Bone marrow (tissue), 2 donors: Measurements from ENCODE around the gene CHN1.

Experiments
- DNase-seq, 2 donors: peaks; one replicate each; lab custom pipeline; 2025; lab: John Stamatoyannopoulos, UW

Gene CHN1

GRCh38 chr2:174785481-174785880, 219.7 kb downstream of the CHN1 start:
- DNase-seq: no peak

DNA sequence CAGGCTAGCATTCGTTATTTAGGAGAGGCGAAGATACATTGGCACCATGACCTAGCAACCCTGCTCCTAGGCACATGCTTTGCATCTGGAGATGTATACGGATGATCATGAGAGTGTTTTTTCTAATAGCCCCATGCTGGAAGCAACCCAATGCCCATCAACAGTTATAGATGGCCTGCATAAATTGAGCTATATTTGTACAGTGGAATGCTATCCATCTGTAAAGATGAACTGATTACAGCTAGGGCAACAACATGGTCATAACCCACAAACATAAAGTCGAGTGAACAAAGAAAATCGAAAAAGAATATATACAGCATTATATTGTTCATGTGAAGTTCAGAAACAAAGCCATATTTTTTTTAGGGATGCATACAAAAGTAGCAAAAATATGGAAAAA, 220.3 kb downstream of the CHN1 start:
- no peak for DNase-seq

DNA sequence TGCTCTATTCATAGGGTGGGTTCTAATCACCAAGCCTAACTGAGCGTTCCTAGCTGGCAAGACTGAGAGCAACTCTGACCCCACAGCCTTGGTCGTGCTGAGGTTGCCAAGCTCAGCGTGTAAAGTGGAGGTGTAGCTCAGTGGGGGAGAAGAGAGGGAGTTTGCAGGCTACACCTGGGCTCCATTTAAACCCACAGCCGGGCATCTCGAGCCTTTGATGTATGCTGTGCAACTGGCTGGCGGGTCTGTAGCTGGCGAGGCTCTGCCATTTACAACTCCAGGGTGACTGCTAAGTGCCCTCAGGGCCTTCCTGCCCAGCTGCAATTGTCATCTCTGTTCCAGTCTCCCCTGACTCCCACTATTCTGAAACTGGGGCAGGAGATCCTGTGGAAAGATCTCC, 220.9 kb downstream of the CHN1 start:
- no peak for DNase-seq

DNA sequence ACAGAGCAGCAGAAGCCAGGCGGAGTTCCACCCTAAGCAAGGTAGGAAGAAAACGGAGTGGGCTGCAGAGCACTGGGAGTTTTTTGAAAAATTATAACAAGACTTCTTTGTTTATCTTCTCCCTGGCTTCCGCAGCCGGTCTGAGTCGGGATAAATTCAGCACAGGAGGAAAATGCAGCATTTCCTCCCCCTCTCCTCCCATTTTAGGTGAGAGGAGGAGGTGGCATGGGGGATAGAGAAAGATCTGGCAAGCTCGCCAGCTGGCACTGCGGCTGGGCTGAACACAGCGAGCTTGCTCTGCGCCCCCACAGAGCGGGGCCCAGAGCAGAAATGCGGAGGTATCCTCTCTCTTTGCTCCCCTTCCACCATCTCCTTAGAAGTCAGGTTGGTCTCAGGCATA, 223.2 kb downstream of the CHN1 start:
- no peak for DNase-seq

- DNase-seq: no peak
Observed at GRCh38 chr2:174781298-174781697, 223.9 kb downstream of the CHN1 start.

- no peak for DNase-seq
Observed at GRCh38 chr2:174780856-174781255, 224.3 kb downstream of the CHN1 start.

- DNase-seq: no peak
Observed at GRCh38 chr2:174780191-174780840, 224.9 kb downstream of the CHN1 start.

DNA sequence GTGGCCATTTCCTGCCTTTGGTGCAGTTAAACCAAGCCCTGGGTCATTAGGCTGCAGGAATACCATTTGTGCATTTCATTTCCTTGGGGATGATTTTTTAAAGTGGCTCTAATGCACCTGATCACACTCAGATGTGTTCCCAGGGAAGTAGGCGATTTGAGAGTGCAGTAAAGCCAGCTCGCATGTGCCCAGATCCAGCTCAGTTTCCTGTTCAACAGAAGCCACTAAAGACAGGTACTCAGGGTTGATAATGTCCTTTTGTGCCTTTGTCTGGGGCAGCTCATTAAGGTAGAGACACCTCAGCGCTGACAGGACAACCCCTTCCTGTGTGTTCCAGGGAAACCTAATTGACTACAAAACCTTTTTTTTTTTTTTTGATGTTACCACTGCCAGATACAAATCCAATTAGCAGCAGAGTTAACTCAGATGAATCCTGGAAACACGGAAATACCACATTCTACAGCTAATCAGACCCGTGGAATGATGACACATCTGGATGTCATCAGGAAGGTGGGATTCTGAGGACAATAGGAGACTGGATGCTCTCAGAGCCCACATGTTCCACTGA, 225.7 kb downstream of the CHN1 start:
- DNase-seq: no peak

- DNase-seq: no peak
Observed at GRCh38 chr2:174778085-174778981, 226.8 kb downstream of the CHN1 start.

GRCh38 chr2:174777347-174778084, 227.7 kb downstream of the CHN1 start:
- DNase-seq: no peak

GRCh38 chr2:174776675-174777074, 228.5 kb downstream of the CHN1 start:
- no peak for DNase-seq

- no peak for DNase-seq
Observed at GRCh38 chr2:174776223-174776622, 229.0 kb downstream of the CHN1 start.

GRCh38 chr2:174775571-174775980, 229.6 kb downstream of the CHN1 start:
- no peak for DNase-seq

DNA sequence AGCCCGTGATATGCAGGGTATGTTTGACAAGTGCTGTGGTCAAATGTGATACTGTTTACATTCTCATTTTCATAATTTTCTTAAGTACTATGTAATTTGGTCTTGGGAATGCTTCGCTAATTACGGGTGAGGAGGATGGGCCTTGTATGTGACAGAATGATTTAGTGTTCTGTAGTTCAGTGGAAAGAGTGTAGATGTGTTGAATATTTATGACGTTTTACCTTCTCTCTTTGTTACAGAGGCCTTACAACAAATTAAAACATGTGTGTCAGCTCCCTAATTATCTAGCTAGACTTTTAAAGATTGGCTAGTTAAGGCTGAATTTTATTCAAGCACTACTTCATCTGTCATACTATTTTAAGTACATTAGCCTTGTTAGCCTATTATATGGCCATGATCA, 230.3 kb downstream of the CHN1 start:
- no peak for DNase-seq

- DNase-seq: no peak
Observed at GRCh38 chr2:174773215-174773614, 232.0 kb downstream of the CHN1 start.

DNA sequence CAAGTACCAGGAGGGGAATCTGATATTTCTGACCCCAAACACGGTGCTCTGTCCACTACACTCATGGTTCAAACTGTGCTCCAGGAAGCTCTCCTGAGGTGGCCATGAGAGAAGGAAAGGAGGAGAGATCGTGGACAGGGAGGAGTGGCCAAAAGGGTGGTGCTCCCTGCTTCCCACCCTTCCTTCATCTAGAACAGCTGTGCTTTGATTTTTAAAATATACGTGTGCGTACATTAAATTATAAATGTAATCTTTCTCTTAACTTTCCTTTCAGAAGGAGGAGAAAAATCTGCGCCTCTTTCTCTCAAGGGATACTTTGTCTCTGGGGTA, 232.7 kb downstream of the CHN1 start:
- no peak for DNase-seq

- DNase-seq: no peak
Observed at GRCh38 chr2:174771631-174772471, 233.3 kb downstream of the CHN1 start.

DNA sequence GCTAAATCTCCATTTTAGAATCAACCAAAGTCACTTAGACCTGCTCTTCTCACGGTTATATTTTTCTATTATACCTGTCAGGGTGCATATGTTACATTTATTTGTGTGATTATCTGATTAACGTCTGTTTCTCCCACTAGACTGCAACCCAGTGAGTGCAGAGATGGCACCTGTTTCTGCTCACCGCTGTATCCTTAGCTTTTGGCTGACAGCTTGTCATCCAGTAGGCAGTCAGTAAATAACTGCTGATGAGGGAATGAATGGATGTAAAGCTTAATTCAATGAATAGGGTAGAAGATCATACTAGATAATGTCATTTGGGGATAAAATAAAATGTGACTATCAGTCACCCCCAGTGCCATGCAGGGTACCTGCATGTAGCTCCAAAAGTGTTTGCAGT, 234.0 kb downstream of the CHN1 start:
- DNase-seq: no peak

DNA sequence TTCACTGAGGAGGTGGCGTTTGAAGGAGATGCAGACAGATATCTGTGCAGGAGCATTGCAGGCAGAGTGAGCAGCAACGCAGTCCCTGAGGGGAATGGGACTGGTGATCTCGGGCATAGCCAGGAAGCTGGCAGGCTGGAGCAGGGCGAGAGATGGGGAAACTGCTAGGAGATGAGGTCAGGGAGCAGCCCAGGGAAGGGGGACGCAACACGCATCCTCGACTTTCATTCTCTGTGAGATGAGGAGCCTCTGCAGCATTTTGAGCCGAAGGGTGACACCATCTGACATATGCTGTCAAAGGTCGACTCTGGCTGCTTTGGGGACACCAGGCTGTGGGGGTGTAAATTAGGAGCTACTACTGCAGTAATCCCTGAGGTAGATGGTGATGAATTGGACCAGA, 236.6 kb downstream of the CHN1 start:
- no peak for DNase-seq

DNA sequence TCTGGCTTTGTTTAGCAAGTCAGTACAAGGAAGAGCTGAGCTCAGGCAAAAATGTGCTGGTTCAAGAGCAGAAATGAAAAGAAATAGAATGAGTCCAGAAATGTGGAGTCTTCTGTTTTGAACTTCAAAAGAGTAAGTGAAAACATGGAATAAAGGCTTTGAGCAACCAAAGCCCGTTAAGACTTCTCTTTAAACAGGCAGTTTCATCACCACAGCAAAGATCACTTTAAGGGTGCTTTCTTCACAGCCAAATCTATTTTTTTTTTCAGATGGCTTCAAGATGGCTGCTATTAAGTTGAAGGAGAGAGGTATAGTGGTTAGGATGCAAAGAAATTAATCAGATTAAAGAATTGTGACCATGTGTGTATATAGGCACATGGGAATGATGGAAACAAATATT, 238.9 kb downstream of the CHN1 start:
- no peak for DNase-seq

- no peak for DNase-seq
Observed at GRCh38 chr2:174765576-174765975, 239.6 kb downstream of the CHN1 start.
